GM18858 (cell line): Measurements from ENCODE around the gene CDH4.

Experiments
- ATAC-seq: cut with Tn5 transposase; IDR thresholded peaks from one replicate; pipeline ENCODE4 v1.9.1; 2021; ENCODE audit not compliant: unreplicated experiment

The CDH4 gene

GRCh38 chr20:61755971-61756845 is 504.1 kb downstream of the CDH4 start:
- ATAC-seq: no peak

DNA sequence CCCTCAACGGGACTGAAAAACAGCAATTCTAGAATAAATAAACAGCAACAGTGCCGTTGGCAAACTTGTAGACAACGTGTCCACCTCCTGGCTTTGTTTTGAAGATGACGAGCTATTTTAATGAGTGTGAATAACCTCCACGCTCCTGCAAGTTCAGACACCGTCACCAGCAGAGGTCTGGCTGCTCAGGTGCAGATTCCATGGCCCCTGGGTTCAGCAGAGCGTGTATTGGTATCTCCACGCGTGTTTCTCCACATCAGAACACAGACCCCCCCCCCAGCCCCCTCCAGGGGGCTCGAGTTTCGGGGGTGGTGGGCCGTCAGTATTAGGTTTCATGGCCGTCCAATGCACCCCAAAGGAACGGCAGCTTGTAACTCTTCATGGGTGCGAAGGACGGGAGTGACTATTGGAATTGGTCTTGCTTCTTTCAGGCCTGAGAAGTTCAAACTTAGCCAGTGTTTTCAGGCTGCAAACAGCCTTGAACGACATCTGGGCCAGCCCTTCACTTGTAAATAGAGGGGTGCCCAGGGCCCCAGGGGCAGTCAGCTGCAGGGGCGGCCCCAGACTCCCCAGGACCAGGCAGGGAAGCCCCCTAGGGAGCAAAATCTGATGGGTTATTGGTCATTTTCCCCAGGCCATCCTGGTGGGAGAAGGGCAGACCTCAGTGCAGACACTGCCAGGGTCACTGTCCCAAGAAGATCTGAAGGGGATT is 505.1 kb downstream of the CDH4 start:
- ATAC-seq: no peak

DNA sequence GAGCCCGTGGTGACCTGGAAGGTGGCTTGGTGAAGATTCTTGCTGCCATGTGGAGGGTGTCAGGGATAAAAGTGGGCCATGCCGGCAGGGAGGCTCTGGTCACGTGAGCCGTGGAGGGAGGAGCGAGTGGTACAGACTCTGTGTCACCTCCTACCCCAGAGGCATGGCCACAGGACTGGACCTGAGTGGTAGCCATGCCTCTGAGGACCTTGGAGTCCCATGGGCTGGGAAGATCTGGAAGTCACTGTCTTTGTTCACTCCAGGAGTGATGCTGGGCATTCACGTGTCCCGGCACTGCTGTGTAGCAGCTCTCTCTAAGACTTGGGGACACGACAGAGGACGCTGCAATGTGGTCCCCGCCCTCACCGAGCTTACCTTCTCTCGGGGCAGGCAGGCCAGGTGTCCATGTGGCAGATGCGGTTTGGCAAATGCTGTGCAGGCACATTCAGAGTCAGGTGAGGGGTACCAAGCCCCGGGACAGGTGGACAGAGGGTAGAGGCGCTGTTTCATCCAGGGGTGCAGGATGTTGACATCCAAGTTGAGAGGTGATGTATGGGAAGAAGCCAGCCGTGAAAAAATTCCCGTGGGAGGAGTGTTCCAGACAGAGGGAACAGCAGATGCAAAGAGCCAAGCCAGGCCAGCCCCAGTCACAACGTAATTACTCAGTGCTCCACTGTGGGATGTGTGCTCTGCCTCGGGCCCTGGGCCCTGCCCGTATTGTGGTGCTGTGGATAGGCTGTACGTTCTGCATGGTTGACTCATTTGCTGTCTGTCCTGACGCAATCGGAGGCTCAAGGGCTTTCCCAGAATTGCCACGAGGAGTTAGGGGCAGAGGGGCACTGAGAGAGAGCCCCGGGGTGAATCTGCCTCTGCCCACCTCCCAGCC is 505.9 kb downstream of the CDH4 start:
- ATAC-seq: no peak

GRCh38 chr20:61758564-61759200 is 506.6 kb downstream of the CDH4 start:
- ATAC-seq: no peak

DNA sequence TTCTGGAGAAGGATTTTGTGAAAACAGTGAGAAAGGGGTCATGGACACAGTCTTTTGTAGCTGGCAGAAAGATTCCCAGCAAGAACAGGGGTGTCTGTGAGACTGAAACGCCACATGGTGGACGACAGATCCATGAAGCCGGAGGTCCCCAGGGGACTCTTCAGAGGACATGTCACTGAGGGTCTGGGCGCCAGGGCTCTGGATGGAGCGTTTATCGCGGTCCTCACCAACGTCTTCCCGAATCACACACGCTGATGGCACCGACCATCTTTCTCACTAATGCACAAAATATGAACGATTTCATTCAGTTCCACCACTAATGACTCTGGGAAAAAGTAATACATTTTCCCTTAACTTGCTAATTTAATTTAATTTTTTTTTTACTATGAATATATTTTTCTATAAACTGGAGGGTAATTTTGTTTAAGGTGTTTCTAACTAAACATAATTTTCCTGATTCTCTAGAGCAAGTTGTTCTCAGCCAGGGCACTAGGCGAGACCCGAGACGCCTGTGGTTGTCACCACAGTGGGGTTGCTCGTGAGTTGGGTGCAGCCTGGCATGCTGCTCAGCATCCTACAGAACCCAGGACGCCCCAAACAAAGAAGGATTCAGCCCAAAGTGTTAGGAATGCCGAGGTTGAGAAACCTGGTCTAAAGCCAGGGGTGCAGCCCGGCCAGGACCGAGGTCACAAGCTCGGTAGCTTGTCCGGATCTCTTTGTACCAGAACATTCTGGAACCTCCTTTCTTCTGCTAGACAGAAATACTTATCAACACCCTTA is 507.4 kb downstream of the CDH4 start:
- ATAC-seq: no peak

DNA sequence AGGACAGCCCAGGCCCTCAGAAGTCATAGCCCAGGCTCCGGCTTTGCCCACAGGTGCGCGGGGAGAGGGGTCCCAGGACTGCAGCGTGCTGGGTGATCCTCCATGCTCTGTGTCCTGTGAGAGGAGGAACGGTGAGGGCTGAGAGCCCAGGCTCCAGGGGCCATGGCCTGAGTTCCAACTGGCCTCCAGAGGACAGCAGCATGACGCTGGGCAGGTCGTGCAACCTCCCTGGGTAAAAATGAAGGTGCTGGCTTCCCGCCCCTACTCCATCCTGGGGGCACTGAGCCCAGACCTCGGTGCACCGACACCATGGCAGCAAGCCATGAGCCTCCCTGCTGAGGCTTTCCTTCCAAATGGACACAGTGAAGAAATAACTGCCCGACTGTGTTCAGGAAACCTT is 508.3 kb downstream of the CDH4 start:
- ATAC-seq: no peak

GRCh38 chr20:61760731-61761130 is 508.7 kb downstream of the CDH4 start:
- ATAC-seq: no peak

GRCh38 chr20:61761453-61762166 is 509.5 kb downstream of the CDH4 start:
- ATAC-seq: no peak

DNA sequence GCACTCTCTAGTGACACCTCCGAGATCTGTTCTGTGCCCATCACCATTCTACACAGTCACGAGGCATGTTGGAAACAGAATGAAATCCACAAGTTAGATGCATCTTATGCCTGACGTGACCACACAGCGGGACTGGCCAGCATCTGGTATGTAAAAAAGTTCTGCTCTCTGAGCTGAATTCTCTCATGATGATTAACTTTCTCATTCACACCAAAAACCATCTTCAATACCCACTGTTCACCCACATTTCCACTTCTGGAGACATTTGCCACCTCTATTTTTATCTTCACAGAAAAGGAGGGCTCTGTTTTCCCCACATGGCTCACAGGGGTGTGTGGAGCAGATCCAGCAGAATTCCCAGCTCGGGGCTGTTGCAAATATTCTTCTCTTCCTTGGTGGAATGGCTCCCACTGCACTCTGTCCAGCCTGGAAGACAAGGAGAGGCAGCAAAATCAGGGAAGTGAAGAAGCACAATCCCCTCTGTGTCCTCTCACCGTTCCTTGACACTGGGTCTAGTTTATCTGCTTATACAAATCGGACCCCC is 510.2 kb downstream of the CDH4 start:
- ATAC-seq: no peak

DNA sequence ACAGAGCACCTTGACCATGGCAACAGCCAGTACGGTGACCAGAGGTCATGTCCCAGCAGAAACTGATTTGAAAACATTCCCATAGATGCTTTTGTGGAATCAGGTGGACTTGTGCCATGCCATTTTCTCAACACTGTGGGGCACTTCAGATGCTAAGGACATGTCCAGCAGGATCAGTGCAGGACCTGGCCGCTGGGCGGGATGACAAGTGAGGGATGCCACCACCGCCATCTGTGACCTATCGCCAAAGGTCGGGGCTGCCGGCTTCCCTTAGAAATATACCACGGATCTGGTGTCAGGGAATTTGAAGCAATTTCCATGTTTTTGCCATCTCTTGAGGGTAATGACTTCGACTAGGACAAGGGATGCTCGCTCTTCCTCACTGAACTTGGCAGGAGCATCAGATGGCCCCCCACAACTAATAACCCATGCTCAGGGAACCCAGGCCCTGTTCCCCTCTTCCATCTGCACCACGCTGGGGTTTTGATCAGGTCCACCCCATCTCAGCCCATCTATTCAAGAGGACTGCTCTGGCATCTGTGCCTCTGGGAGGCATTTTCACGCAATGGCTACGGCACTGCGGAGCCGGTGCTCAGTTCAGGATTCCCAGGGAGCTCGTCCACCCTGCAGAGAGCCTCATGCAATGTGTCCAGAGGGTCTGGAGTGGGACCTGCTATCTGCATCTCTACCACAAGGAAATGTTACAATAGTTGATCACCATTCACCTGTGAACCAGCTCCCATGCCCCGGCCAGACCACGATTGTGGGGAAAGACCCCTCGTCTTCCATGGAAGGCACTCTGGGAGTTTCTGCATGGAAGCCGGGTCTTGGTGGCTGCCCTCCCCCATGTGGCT is 511.1 kb downstream of the CDH4 start:
- no peak for ATAC-seq

DNA sequence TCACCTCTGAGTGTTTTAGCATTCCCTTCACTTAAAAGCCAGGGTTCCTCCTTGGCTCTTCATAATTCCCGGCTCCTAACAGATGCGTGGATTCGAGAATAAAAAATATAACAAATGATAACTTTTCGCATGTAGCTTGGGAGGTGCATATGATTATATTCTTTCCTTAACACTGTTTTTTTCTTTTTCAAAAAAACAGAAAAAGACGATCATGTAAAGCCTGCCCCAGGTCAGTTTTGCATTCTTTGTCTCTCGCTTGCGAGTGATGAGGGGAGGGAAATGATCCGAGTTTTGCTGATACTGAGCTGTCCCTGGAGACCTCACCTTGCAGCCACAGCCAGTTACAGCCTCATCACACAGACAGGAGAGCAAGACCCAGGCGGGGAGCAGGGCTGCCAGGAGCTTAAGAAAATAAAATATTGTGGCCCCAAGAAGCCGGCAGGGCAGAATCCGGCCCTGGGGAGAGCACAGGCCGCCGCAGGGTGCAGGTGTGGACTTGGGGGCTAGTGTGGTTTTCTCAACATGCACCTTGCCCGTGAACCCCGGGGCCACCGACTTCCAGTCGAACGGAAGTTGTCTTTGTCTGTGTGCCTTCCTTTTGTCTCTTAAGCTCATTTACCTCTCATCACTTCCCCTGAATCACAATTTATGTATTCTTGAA is 511.8 kb downstream of the CDH4 start:
- ATAC-seq: no peak

DNA sequence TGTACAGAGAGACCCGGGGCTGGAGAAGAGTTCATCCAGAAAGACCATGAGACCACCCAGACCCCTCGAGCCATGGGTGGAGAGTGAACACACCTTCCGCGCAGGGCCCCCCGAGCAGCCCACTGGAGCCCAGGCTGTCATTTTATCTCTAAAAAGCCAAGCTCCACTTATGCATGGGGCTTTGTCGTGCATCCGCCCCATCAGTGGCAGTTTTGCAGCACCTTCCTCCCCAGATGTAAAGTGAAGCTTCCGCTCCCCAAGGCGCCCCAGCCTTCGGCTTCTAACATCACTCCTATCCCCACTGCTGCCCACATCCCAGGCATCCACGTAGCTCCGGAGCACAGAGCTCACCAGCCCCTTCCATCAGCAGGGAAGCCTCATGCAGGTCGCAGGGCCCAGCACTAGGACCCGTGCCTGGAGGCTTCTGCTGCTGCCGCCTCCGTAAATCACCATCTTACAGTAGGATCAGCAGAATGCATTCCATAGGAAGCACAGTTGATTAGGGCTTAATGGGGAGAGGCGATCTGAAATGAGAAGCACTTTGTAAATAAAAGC is 512.5 kb downstream of the CDH4 start:
- ATAC-seq: no peak

DNA sequence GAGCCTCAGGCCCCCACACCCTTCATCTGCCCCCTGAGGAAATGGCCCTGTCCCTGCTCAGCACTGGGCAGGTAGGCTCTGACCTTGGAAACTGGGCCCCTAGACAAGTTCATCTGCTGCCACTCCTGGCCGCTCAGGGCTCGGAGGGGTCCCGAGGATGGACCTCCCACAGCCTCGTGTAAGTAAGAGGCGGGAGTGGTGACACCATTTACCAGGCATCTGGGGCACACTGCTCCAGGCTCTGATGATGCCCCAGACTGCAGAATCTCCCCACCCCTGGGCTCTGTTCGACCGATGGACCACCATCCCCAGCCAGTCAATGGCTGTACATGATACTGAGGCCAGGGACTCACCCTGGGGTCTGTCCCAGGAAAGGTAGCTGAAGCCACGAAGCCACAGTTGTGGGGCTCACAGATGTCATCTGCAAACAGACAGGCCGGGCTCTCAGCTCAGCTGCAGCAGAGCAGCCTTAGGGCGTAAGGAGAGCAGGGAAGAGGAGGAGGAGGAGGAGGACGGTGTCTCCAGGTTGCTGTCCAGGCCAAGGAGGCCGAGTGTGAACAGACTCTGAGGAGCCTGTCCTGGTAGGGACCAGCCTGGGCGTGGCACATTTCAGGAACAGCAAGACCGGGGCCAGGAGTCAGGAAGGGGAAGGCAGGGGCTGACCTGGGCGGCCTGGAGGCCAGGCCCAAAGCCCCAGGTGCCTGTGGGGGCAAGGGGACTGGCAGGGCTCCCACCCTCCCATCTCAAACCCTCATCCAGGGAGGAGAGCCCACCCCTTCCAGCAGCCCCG is 513.2 kb downstream of the CDH4 start:
- ATAC-seq: no peak

GRCh38 chr20:61765871-61766654 is 514.0 kb downstream of the CDH4 start:
- ATAC-seq: no peak

GRCh38 chr20:61766921-61767610 is 515.0 kb downstream of the CDH4 start:
- ATAC-seq: no peak
